ENCODE measurements around the gene PDZD4. TPM values are rescaled to one million over a fixed set of nuclear protein-coding genes. Genes with fewer than 3 reads are reported as not detected.

PDZD4 gene
- polyA plus RNA-seq, 1 donor (not counting 4 experiments of a cell fraction or from before 2014, with no cell fraction given): 0.05 TPM

- no peak overlapping the region for H3K9ac ChIP-seq (ENCODE audit: control insufficient read depth, extremely low read depth, insufficient read depth, low read length)
- H3K4me1 ChIP-seq (ENCODE audit: control insufficient read depth, extremely low read depth, insufficient read depth, low read length): peaks cover 4% of the 10 kb centered on the region
- no peaks in the 10 kb centered on the region for H4K20me1 ChIP-seq (ENCODE audit: control insufficient read depth, extremely low read depth, insufficient read depth, low read length)
- dilution Hi-C loops (cut with MboI; ENCODE audit: extremely low pct_ligation_motif_present, low sequenced_read_pairs): no loop called here
- no peak overlapping the region for H3K4me3 ChIP-seq (ENCODE audit: control insufficient read depth in 2 of 3, extremely low read depth in 1 of 3, insufficient read depth in 2 of 3, low read depth in 1 of 3, low read length in 3 of 3)
- no peaks in the 10 kb centered on the region for H3K27me3 ChIP-seq (ENCODE audit: control insufficient read depth, extremely low read depth, insufficient read depth, low read length)
- H3K9me3 ChIP-seq (ENCODE audit: control insufficient read depth, low read depth, low read length): no peaks in the 10 kb centered on the region
- H3K4me2 ChIP-seq (ENCODE audit: control insufficient read depth, extremely low read depth, insufficient read depth, low read depth, low read length): no peak overlapping the region
- no peak for TF ChIP-seq EZH2 (IDR thresholded peaks at IDR 0.05; ENCODE audit: low read length)
- TF ChIP-seq, protein P1, sequence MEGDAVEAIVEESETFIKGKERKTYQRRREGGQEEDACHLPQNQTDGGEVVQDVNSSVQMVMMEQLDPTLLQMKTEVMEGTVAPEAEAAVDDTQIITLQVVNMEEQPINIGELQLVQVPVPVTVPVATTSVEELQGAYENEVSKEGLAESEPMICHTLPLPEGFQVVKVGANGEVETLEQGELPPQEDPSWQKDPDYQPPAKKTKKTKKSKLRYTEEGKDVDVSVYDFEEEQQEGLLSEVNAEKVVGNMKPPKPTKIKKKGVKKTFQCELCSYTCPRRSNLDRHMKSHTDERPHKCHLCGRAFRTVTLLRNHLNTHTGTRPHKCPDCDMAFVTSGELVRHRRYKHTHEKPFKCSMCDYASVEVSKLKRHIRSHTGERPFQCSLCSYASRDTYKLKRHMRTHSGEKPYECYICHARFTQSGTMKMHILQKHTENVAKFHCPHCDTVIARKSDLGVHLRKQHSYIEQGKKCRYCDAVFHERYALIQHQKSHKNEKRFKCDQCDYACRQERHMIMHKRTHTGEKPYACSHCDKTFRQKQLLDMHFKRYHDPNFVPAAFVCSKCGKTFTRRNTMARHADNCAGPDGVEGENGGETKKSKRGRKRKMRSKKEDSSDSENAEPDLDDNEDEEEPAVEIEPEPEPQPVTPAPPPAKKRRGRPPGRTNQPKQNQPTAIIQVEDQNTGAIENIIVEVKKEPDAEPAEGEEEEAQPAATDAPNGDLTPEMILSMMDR (optimal IDR thresholded peaks at IDR 0.05 in 1 of 3, IDR thresholded peaks at IDR 0.05 in 1 of 3, conservative IDR thresholded peaks at IDR 0.05 in 1 of 3; ENCODE audit: extremely low read depth in 1 of 3, insufficient read depth in 2 of 3, low read length in 3 of 3): no peak
- DNase-seq (ENCODE audit: low read depth, low spot score) (no peak), FAIRE-seq (no peak)
- H2AFZ ChIP-seq (ENCODE audit: control insufficient read depth, low read length): no peak overlapping the region
- no peaks in the 10 kb centered on the region for H3K36me3 ChIP-seq (ENCODE audit: control insufficient read depth in 2 of 2, extremely low read depth in 1 of 2, insufficient read depth in 2 of 2, low read length in 2 of 2)
- no peaks in the 10 kb centered on the region for H3K9me1 ChIP-seq (ENCODE audit: control insufficient read depth, extremely low read depth, insufficient read depth, low read length)
- no peaks in the 10 kb centered on the region for H3K79me2 ChIP-seq (ENCODE audit: control insufficient read depth, insufficient read depth, low read length)
- no peak overlapping the region for H3K27ac ChIP-seq (ENCODE audit: control insufficient read depth, insufficient read depth, low read length)
Measured at GRCh38 chrX:153783378-153784013, 46.8 kb downstream of the PDZD4 start.

DNA sequence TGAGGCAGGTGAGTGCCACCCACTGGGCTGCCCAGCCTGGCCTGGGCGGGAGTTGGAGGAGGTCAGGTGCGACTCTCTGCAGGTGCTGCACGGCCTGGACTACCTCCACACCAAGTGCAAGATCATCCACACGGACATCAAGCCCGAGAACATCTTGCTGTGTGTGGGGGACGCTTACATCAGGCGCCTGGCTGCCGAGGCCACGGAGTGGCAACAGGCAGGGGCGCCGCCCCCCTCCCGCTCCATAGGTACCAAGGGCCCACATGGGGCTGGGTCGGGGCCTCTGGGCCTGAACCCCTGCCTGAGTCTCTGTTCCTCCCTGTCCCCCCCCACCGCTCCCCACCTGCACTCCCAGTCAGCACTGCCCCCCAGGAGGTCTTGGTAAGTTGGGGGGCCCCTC, 47.5 kb downstream of the PDZD4 start:
- no peaks in the 10 kb centered on the region for H3K79me2 ChIP-seq (ENCODE audit: control insufficient read depth, insufficient read depth, low read length)
- H3K4me2 ChIP-seq (ENCODE audit: control insufficient read depth, extremely low read depth, insufficient read depth, low read depth, low read length): no peak overlapping the region
- TF ChIP-seq, protein P1 (optimal IDR thresholded peaks at IDR 0.05 in 1 of 3, IDR thresholded peaks at IDR 0.05 in 1 of 3, conservative IDR thresholded peaks at IDR 0.05 in 1 of 3; ENCODE audit: extremely low read depth in 1 of 3, insufficient read depth in 2 of 3, low read length in 3 of 3): no peak
- no peak for TF ChIP-seq EZH2 (IDR thresholded peaks at IDR 0.05; ENCODE audit: low read length)
- DNase-seq (ENCODE audit: low read depth, low spot score) (no peak), FAIRE-seq (no peak)
- no peak overlapping the region for H3K4me3 ChIP-seq (ENCODE audit: control insufficient read depth in 2 of 3, extremely low read depth in 1 of 3, insufficient read depth in 2 of 3, low read depth in 1 of 3, low read length in 3 of 3)
- H3K4me1 ChIP-seq (ENCODE audit: control insufficient read depth, extremely low read depth, insufficient read depth, low read length): peaks cover 7% of the 10 kb centered on the region
- H3K27ac ChIP-seq (ENCODE audit: control insufficient read depth, insufficient read depth, low read length): no peak overlapping the region
- no peaks in the 10 kb centered on the region for H3K36me3 ChIP-seq (ENCODE audit: control insufficient read depth in 2 of 2, extremely low read depth in 1 of 2, insufficient read depth in 2 of 2, low read length in 2 of 2)
- no peaks in the 10 kb centered on the region for H4K20me1 ChIP-seq (ENCODE audit: control insufficient read depth, extremely low read depth, insufficient read depth, low read length)
- no peaks in the 10 kb centered on the region for H3K27me3 ChIP-seq (ENCODE audit: control insufficient read depth, extremely low read depth, insufficient read depth, low read length)
- dilution Hi-C loops (cut with MboI; ENCODE audit: extremely low pct_ligation_motif_present, low sequenced_read_pairs): no loop called here
- no peak overlapping the region for H2AFZ ChIP-seq (ENCODE audit: control insufficient read depth, low read length)
- H3K9me3 ChIP-seq (ENCODE audit: control insufficient read depth, low read depth, low read length): no peaks in the 10 kb centered on the region
- H3K9ac ChIP-seq (ENCODE audit: control insufficient read depth, extremely low read depth, insufficient read depth, low read length): no peak overlapping the region
- H3K9me1 ChIP-seq (ENCODE audit: control insufficient read depth, extremely low read depth, insufficient read depth, low read length): no peaks in the 10 kb centered on the region

Measured in keratinocyte (primary cell).